Hepatocyte (in vitro differentiated cells): ENCODE results near the gene JAKMIP1. TPM values are rescaled to one million over a fixed set of nuclear protein-coding genes. Genes with fewer than 3 reads are reported as not detected.

Experiments
- DNase-seq: peaks from one replicate; pipeline ENCODE4 v3.0.0-alpha.2; 2016; ENCODE audit warnings: low spot score
- H2AFZ ChIP-seq: fragments of 200-600 bp; sonication (generic); 2 replicates; pipeline ENCODE4 v1.6.0; 2016; ENCODE audit warnings: antibody characterized with exemption, mild to moderate bottlenecking
- H3K27ac ChIP-seq: fragments of 200-600 bp; sonication (generic); 2 replicates; pipeline ENCODE4 v1.5.1; 2016; ENCODE audit warnings: mild to moderate bottlenecking
- H3K27me3 ChIP-seq: fragments of 200-600 bp; sonication (generic); 2 replicates; pipeline ENCODE4 v1.6.1; 2016
- H3K36me3 ChIP-seq: fragments of 200-600 bp; sonication (generic); replicated peaks from 2 replicates; pipeline ENCODE4 v1.5.1; 2016; ENCODE audit warnings: low read depth; ENCODE audit not compliant: insufficient read depth
- H3K4me1 ChIP-seq: fragments of 200-600 bp; sonication (generic); 2 replicates; pipeline ENCODE4 v1.5.1; 2016; ENCODE audit warnings: mild to moderate bottlenecking, moderate library complexity; ENCODE audit not compliant: insufficient read depth
- H3K4me2 ChIP-seq: fragments of 200-600 bp; sonication (generic); 2 replicates; pipeline ENCODE4 v1.6.0; 2016
- H3K4me3 ChIP-seq: fragments of 200-600 bp; sonication (generic); 2 replicates; pipeline ENCODE4 v1.5.1; 2016; ENCODE audit warnings: mild to moderate bottlenecking
- H3K79me2 ChIP-seq: fragments of 200-600 bp; sonication (generic); 2 replicates; pipeline ENCODE4 v1.6.0; 2017; ENCODE audit warnings: mild to moderate bottlenecking
- H3K9me2 ChIP-seq: fragments of 200-600 bp; sonication (generic); replicated peaks from 2 replicates; pipeline ENCODE4 v1.6.0; 2017; ENCODE audit warnings: mild to moderate bottlenecking; ENCODE audit not compliant: insufficient read depth
- H3K9me3 ChIP-seq: fragments of 200-600 bp; sonication (generic); 2 replicates; pipeline ENCODE4 v1.5.1; 2016; ENCODE audit warnings: low read depth, mild to moderate bottlenecking
- H4K20me1 ChIP-seq: fragments of 200-600 bp; sonication (generic); 2 replicates; pipeline ENCODE4 v1.6.0; 2016; ENCODE audit warnings: mild to moderate bottlenecking; ENCODE audit not compliant: insufficient read depth, poor library complexity, severe bottlenecking
- EZH2 ChIP-seq: fragments of 200-600 bp; sonication (generic); IDR thresholded peaks from 2 replicates; pipeline ENCODE4 v1.6.1; 2016; ENCODE audit warnings: antibody characterized with exemption, mild to moderate bottlenecking, borderline replicate concordance
- EZH2phosphoT487 ChIP-seq: fragments of 200-600 bp; sonication (generic); IDR thresholded peaks from one replicate; pipeline ENCODE4 v1.6.1; 2018; ENCODE audit warnings: antibody characterized with exemption, mild to moderate bottlenecking, low read depth, moderate library complexity; ENCODE audit not compliant: unreplicated experiment, severe bottlenecking
- WGBS: methylation state at CpG from one replicate; pipeline ENCODE4 v1.1.6; 2016; ENCODE audit warnings: low lambda C conversion rate; ENCODE audit errors: missing lambda C conversion rate; 5-methylcytosine and 5-hydroxymethylcytosine counted together
- polyA plus RNA-seq: library from polyadenylated mRNA; unstranded; fragments of >200 nt; fragmentation: Nextera tagmentation; extraction: Ambion mirVana; gene quantifications from 2 replicates; pipeline ENCODE4 v1.2.1, GENCODE V29; 2016
- total RNA-seq: library from RNA; depleted of rRNA; stranded (reverse); fragments of >200 nt; gene quantifications from 2 replicates; pipeline ENCODE4 v1.2.3, GENCODE V29; 2014
- TF ChIP-seq, protein P1 (sequence below): fragments of 200-600 bp; sonication (generic); IDR thresholded peaks from 2 replicates; pipeline ENCODE4 v1.5.1; 2016; ENCODE audit warnings: antibody characterized with exemption, mild to moderate bottlenecking; ENCODE audit not compliant: poor library complexity

The JAKMIP1 gene
- total and polyA plus RNA-seq, 2 experiments from 2014 or later, result not detected

DNA sequence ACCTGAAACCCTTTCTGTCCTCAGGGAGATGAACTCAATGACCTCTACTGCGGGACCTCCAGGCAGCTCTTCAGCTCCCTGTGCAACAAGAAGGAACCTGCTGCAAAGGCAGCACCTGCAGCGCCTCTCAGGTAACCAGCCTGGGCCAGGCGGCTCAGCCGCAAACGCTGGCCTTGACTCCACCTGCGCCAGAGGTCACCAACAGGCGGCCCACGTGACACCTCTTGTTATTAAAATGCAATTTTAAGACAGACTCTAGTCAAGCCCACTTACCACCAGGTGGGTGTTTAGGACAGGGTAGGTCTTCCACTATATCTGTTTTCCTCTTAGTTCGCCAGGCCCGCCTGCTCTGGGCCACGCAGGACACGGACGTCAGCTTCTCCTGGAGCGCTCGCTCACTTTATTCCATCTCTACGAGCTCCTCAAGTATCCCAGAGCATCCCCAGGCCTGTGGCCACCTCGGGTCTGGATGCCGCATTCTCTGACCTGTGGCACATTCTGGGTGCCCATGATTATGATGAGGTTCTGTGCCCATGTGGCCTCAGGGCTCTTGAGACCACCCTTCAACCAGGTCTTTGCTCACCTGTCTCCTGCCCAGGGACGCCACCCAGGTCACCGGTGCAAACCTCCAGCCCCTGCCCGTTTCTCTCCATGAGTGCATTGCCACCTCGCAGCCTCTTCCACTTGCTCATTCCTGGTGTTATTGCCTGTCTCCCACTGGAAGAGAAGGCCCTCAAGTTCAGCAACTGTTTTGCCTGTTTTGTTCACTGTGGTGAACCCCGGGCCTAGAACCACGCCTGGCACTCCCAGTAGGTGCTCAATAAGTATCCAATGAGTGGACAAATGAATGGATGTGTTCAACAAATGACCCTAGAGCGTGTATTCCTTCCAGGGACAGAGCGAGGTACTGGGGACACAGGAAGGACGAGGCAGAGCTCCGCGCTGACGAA, 32.8 kb upstream of the JAKMIP1 start:
- Histone ChIP-seq H3K27me3 (no peaks in the 10 kb centered on the region), H3K4me3 (no peak overlapping the region), H3K4me2 (no peak overlapping the region), H4K20me1 (no peaks in the 10 kb centered on the region), H3K36me3 (no peaks in the 10 kb centered on the region), H3K4me1 (no peaks in the 10 kb centered on the region), H2AFZ (no peak overlapping the region), H3K27ac (no peak overlapping the region), H3K9me3 (no peaks in the 10 kb centered on the region), H3K9me2 (no peaks in the 10 kb centered on the region), H3K79me2 (no peaks in the 10 kb centered on the region)
- WGBS, result 90% methylated on average over 30 of the region's 30 CpGs
- no peak for DNase-seq
- TF ChIP-seq EZH2phosphoT487, result no peak
- TF ChIP-seq, protein P1, sequence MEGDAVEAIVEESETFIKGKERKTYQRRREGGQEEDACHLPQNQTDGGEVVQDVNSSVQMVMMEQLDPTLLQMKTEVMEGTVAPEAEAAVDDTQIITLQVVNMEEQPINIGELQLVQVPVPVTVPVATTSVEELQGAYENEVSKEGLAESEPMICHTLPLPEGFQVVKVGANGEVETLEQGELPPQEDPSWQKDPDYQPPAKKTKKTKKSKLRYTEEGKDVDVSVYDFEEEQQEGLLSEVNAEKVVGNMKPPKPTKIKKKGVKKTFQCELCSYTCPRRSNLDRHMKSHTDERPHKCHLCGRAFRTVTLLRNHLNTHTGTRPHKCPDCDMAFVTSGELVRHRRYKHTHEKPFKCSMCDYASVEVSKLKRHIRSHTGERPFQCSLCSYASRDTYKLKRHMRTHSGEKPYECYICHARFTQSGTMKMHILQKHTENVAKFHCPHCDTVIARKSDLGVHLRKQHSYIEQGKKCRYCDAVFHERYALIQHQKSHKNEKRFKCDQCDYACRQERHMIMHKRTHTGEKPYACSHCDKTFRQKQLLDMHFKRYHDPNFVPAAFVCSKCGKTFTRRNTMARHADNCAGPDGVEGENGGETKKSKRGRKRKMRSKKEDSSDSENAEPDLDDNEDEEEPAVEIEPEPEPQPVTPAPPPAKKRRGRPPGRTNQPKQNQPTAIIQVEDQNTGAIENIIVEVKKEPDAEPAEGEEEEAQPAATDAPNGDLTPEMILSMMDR, result no peak

DNA sequence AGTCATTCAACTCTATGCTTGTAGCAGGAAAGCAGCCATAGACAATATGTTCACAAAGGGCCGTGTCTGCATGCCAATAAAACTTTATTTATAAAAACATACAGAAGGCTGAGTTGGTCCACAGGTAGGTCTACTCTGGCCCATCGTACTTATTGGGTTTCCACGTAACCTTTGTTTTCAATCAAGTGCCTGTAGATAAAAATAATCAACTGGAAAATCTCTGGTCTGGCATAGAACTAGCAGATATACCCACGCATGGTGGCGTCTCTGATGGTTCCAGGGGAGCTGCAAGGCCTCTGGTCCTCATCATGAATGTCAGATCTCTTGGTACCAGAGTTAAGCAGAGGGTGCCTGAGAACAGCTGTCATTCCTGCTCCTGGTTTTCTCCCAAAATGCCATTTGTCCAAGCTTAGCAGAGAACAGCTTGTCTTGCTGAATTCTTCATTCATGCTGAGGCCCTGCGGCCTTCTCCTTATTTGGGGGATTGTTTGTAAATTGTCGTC, 31.4 kb upstream of the JAKMIP1 start:
- no peak for DNase-seq
- Histone ChIP-seq H4K20me1 (no peaks in the 10 kb centered on the region), H3K4me3 (no peak overlapping the region), H3K9me2 (no peaks in the 10 kb centered on the region), H2AFZ (no peak overlapping the region), H3K27ac (no peak overlapping the region), H3K36me3 (no peaks in the 10 kb centered on the region), H3K79me2 (no peaks in the 10 kb centered on the region), H3K27me3 (no peaks in the 10 kb centered on the region), H3K4me1 (no peaks in the 10 kb centered on the region), H3K4me2 (no peak overlapping the region), H3K9me3 (no peaks in the 10 kb centered on the region)
- TF ChIP-seq, protein P1, result no peak
- TF ChIP-seq EZH2phosphoT487 (no peak), EZH2 (no peak)
- 70% methylated on average over 7 of the region's 7 CpGs for WGBS

DNA sequence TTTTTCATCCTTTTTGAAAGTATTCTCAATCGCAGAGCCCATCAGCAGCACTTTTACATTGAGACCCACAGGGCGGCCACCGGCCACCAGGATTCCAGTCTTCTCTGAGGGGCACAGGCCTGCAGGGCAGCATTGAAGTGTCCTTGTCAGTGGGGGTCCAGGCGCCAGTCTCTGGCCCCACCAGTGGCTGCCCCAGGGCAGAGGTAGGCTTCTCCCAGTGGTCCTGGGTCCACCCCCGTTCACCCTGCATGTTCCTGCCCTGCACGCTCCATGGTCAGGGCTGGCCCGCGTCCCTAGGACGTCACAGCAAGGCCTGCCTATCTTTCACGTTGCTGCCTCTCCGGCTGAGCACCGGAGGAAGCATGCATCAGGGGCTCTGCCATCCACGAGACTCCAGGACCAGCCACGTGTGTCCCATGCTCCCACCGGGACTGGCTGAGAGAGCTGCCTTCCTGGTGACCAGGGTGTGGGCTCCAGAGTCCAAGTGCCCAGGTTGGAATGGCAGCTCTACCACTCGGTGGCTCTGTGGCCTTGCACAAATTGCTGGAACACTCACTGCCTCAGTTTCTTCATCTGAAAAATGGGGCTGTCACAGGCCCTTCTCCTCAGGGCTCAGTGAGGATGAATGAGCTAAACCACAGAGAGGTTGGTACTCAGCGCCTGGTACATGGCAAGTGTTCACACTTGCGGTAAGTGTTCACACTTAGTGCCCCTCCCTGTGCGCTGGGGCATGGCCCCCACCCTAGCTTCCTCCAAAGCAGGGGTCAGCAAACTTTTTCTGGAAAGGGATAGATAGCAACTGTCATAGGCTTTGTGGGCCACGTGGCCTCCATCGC, 30.7 kb upstream of the JAKMIP1 start:
- no peak overlapping the region for H3K4me2 ChIP-seq
- no peaks in the 10 kb centered on the region for H3K36me3 ChIP-seq
- DNase-seq, result no peak
- TF ChIP-seq EZH2phosphoT487 (no peak), EZH2 (no peak)
- TF ChIP-seq, protein P1, result no peak
- H3K79me2 ChIP-seq, result no peaks in the 10 kb centered on the region
- H4K20me1 ChIP-seq, result no peaks in the 10 kb centered on the region
- H3K4me3 ChIP-seq, result no peak overlapping the region
- H3K27me3 ChIP-seq, result no peaks in the 10 kb centered on the region
- H3K9me2 ChIP-seq, result no peaks in the 10 kb centered on the region
- WGBS, result 95% methylated on average over 21 of the region's 21 CpGs
- no peak overlapping the region for H3K27ac ChIP-seq
- H3K4me1 ChIP-seq, result no peaks in the 10 kb centered on the region
- H2AFZ ChIP-seq, result no peak overlapping the region
- H3K9me3 ChIP-seq, result no peaks in the 10 kb centered on the region
